ENCODE results near the gene RCVRN. TPM values are rescaled to one million over a fixed set of nuclear protein-coding genes. Genes with fewer than 3 reads are reported as not detected.

Gene RCVRN
- total RNA-seq, 2 experiments from 2014 or later, result not detected

DNA sequence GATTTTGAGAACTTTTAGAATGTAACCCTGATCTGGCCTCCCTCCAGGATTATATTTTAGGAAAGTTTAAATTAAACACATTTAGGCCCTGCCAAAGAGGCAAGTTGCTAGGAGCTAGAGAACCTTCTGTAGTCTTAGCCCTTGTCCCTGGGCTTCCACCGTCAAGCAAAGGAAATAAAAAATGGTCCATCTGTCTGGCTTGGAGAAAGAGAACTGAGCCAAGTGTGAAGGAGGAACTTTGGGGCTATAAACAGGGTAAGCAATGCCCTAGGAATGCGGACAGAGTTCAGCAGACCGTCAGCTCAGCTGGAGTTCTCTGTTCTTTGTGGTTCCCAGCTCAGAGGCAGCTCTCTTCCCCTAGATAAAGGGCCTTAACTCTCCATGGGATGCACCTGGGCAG lies 29.6 kb downstream of the RCVRN start:
- no peak overlapping the region for H3K4me3 Mint-ChIP-seq
- no peak for DNase-seq
- no peaks in the 10 kb centered on the region for H3K36me3 Mint-ChIP-seq
- POLR2A ChIA-PET, result no interaction called here
- H3K27me3 Mint-ChIP-seq, result peaks cover 2% of the 10 kb centered on the region
- H3K9me3 Mint-ChIP-seq, result no peaks in the 10 kb centered on the region
- no peak for ATAC-seq (ENCODE audit: low read depth)
- no peak overlapping the region for H3K27ac Mint-ChIP-seq
- no peaks in the 10 kb centered on the region for H3K4me1 Mint-ChIP-seq

DNA sequence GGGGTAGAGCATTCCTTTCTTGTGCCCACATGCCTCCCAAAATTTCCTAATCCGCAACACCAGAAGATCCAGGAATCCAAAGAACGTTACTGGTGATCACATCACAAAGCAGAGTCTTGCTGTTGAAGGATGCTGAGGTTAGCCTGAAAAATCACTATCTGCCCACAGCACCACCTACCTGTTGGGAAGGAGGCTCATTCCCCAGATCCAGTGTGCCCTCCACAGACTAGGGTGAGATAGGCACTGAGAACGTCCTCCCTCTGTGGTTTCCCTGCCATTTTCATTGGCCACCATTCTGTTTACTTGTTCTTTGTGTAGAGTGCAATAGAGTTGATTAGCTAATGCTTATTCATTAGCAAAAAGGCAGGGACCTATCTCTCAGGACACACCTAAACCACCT lies 30.3 kb downstream of the RCVRN start:
- no peaks in the 10 kb centered on the region for H3K4me1 Mint-ChIP-seq
- H3K27ac Mint-ChIP-seq, result no peak overlapping the region
- DNase-seq (no peak), ATAC-seq (ENCODE audit: low read depth) (no peak)
- no peaks in the 10 kb centered on the region for H3K9me3 Mint-ChIP-seq
- no peaks in the 10 kb centered on the region for H3K36me3 Mint-ChIP-seq
- H3K27me3 Mint-ChIP-seq, result peaks cover 2% of the 10 kb centered on the region
- POLR2A ChIA-PET, result no interaction called here
- H3K4me3 Mint-ChIP-seq, result no peak overlapping the region

DNA sequence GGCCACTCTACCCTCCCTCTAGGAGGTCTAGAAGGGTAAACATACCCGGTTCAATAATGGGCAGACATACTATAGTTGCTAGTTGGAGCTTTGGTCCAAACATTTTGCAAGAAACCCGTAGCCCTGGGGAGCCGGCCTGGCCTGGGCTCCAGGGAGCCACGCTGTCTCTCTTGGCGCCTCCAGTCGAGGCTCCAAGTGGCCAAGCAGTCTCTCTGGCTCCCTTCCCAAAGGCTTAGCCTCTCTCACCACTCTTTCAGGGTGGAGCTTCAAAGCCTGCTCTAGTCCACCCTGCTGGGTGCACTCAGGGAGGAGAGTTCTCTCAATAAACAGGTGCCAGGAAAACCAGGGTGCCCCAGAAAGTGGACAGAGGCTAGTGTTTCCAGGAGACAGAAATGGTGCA lies 32.2 kb downstream of the RCVRN start:
- H3K4me3 Mint-ChIP-seq, result no peak overlapping the region
- no peaks in the 10 kb centered on the region for H3K36me3 Mint-ChIP-seq
- H3K27me3 Mint-ChIP-seq, result peaks cover 4% of the 10 kb centered on the region
- DNase-seq, result no peak
- ATAC-seq (ENCODE audit: low read depth), result no peak
- no peaks in the 10 kb centered on the region for H3K4me1 Mint-ChIP-seq
- no peak overlapping the region for H3K27ac Mint-ChIP-seq
- POLR2A ChIA-PET, result no interaction called here
- H3K9me3 Mint-ChIP-seq, result no peaks in the 10 kb centered on the region

DNA sequence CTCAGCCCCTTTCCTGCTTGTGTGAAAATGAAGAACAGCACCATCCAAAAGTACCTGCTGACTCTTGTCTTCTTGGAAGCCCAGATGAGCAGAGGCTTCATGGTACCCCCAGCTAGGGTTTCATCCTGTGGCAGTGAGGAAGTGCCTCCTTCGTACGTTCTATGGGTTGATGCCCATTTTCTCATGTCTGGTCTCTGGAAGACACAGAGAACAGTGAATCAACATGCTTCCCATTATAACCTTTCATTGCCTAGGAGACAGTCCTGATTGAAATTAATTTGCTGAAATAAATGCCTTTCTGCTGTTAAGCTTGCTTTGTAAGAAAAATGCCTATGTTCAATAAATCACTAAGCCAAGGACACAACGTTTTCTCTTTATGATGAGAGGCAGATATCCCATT lies 36.5 kb downstream of the RCVRN start:
- H3K4me3 Mint-ChIP-seq, result no peak overlapping the region
- ATAC-seq (ENCODE audit: low read depth), result no peak
- peaks cover 3% of the 10 kb centered on the region for H3K9me3 Mint-ChIP-seq
- no peak for DNase-seq
- POLR2A ChIA-PET, result no interaction called here
- H3K27ac Mint-ChIP-seq, result no peak overlapping the region
- peaks cover 4% of the 10 kb centered on the region for H3K27me3 Mint-ChIP-seq
- no peaks in the 10 kb centered on the region for H3K36me3 Mint-ChIP-seq
- no peaks in the 10 kb centered on the region for H3K4me1 Mint-ChIP-seq

DNA sequence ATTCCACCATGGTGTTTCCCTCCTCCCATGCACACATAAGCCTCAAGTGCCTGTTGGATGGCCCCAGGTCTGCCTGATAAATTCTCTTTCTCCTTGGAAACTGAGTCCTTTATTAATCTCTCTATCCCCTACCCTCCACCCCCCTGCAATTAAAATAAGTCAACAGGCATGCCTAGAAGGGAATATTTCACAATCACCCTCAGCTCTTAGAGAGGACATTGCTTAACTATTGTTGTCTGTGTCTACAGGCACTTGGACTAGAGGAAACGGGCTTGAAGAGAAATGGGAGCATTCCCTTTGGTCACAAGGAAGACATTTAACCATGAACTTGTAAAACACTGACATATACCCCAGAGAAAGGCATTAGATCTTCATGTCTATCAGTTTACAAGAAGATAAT lies 39.5 kb downstream of the RCVRN start:
- peaks cover 5% of the 10 kb centered on the region for H3K9me3 Mint-ChIP-seq
- DNase-seq (no peak), ATAC-seq (ENCODE audit: low read depth) (no peak)
- H3K4me3 Mint-ChIP-seq, result no peak overlapping the region
- H3K27ac Mint-ChIP-seq, result no peak overlapping the region
- POLR2A ChIA-PET, result no interaction called here
- H3K27me3 Mint-ChIP-seq, result peaks cover 1% of the 10 kb centered on the region
- H3K4me1 Mint-ChIP-seq, result no peaks in the 10 kb centered on the region
- no peaks in the 10 kb centered on the region for H3K36me3 Mint-ChIP-seq

DNA sequence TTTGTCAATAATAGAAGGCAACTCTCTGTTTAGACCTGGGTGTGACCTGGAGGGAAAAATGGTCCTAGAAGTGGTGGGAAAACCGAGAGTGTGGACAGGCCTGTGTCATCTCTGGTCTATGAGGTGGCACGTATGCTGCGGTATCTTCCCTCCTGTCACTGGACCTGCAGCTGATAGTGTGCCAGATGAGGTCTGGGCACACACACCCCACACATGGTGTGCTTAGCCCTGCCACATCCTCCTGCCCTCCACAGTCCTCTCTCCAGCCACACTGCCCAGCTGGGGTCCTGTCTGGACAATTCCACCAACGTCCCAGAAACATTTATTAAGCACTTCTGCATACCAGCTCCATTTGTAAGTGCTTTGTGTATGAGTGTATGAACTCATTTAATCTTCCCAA lies 42.1 kb downstream of the RCVRN start:
- H3K4me1 Mint-ChIP-seq, result no peaks in the 10 kb centered on the region
- H3K36me3 Mint-ChIP-seq, result no peaks in the 10 kb centered on the region
- POLR2A ChIA-PET, result no interaction called here
- no peaks in the 10 kb centered on the region for H3K27me3 Mint-ChIP-seq
- no peak for DNase-seq
- H3K9me3 Mint-ChIP-seq, result peaks cover 7% of the 10 kb centered on the region
- ATAC-seq (ENCODE audit: low read depth), result no peak
- no peak overlapping the region for H3K27ac Mint-ChIP-seq
- no peak overlapping the region for H3K4me3 Mint-ChIP-seq

DNA sequence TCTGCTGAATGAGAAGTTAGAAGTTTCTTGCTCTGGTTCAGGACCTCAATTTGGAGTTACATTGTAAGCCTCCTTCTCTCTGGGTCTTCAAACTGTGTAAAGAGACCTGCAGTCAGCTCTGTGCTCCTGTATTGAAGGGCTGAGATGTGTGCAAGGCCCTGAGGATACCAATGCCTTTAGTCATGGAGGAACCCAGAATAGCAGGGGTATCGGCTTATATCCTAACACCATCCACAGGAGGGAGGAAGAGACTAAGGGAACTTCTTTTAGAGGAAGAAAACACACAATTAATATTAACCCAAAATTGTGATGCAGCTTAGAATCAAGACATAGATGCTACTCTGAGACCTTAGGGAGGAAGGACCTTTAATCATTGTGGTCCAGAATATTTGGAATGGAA lies 42.9 kb downstream of the RCVRN start:
- DNase-seq, result no peak
- no peaks in the 10 kb centered on the region for H3K27me3 Mint-ChIP-seq
- POLR2A ChIA-PET, result no interaction called here
- no peak overlapping the region for H3K27ac Mint-ChIP-seq
- no peaks in the 10 kb centered on the region for H3K4me1 Mint-ChIP-seq
- H3K9me3 Mint-ChIP-seq, result peaks cover 7% of the 10 kb centered on the region
- H3K4me3 Mint-ChIP-seq, result no peak overlapping the region
- no peak for ATAC-seq (ENCODE audit: low read depth)
- no peaks in the 10 kb centered on the region for H3K36me3 Mint-ChIP-seq

DNA sequence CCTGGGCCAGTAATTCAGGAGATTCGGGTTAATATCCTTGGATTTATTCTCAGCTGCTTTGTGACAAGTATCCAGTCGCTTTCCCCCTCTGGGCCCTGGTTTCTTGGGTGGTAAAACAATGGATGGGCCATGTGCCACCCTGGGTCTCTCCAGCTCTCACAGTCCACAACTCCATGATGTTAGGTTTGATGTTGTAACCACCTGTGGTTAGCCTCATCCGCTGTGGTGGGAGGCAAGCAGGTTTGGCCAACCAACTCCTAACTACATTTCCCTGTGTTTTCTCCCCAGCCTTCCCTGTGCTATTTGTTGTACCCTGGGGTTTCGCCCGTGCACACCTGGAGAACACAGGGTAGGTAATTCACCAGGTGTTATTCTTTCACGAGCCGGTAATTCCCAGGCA lies 44.2 kb downstream of the RCVRN start:
- Mint-ChIP-seq H3K4me1 (no peaks in the 10 kb centered on the region), H3K9me3 (peaks cover 7% of the 10 kb centered on the region), H3K36me3 (no peaks in the 10 kb centered on the region), H3K27me3 (no peaks in the 10 kb centered on the region), H3K4me3 (no peak overlapping the region), H3K27ac (no peak overlapping the region)
- DNase-seq (no peak), ATAC-seq (ENCODE audit: low read depth) (no peak)
- POLR2A ChIA-PET, result no interaction called here

DNA sequence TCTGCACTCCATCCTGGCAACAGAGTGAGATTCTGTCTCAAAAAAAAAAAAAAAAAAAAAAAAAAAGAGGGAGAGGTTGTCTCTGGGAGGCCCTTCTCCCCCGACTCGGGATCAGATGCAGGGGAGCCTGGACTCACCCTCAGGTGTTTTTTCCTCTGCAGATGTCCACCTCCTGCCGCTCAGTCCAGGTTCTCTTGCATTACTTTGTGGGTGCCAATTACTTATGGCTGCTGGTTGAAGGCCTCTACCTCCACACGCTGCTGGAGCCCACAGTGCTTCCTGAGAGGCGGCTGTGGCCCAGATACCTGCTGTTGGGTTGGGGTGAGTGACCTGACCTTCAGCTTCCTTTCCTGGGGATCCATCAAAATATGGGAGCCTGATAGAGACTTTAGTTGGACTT lies 45.3 kb downstream of the RCVRN start:
- no peak overlapping the region for H3K4me3 Mint-ChIP-seq
- H3K27ac Mint-ChIP-seq, result no peak overlapping the region
- POLR2A ChIA-PET, result no interaction called here
- no peaks in the 10 kb centered on the region for H3K27me3 Mint-ChIP-seq
- DNase-seq (no peak), ATAC-seq (ENCODE audit: low read depth) (no peak)
- H3K36me3 Mint-ChIP-seq, result no peaks in the 10 kb centered on the region
- H3K9me3 Mint-ChIP-seq, result peaks cover 4% of the 10 kb centered on the region
- no peaks in the 10 kb centered on the region for H3K4me1 Mint-ChIP-seq

DNA sequence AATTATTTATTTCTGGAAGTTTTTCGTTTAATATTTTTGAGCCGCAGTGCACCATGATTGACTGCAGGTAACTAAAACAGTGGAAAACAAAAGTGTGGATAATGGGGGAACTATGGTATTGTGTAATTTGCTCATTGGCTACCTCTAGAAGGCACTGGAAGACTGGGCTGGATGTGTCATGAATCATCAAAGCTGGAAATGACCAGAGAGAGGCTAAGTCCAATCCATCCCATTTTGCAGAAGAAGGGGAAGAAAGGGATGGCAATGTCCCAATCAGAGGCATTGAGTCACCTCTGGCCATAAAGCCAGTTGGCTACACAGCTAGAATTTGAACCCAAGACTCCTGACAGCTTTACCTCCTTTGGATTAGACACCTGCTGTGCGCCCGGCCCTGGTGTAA lies 50.0 kb downstream of the RCVRN start:
- H3K4me1 Mint-ChIP-seq, result no peaks in the 10 kb centered on the region
- ATAC-seq (ENCODE audit: low read depth) (no peak), DNase-seq (no peak)
- no peak overlapping the region for H3K4me3 Mint-ChIP-seq
- POLR2A ChIA-PET, result no interaction called here
- no peaks in the 10 kb centered on the region for H3K36me3 Mint-ChIP-seq
- no peaks in the 10 kb centered on the region for H3K9me3 Mint-ChIP-seq
- H3K27me3 Mint-ChIP-seq, result peaks cover 3% of the 10 kb centered on the region
- no peak overlapping the region for H3K27ac Mint-ChIP-seq

DNA sequence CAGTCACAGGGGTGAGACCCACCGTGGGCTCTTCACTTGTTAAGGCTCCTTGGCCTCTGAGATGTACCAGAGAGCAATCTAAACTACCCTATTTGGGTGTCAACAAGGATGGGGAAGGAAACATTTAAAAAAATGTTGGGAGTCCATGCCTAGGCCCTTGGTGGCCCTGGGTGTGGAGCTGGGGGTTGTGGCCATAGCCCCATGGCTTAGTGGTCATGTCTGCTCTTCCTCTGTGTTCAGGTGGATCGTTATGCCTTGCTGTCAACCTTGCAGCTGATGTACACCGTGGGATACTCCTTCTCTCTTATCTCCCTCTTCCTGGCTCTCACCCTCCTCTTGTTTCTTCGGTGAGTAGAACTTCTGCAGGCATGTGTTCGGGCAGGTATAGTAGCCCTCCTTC lies 50.8 kb downstream of the RCVRN start:
- no peaks in the 10 kb centered on the region for H3K4me1 Mint-ChIP-seq
- no peak for DNase-seq
- ATAC-seq (ENCODE audit: low read depth), result no peak
- H3K9me3 Mint-ChIP-seq, result no peaks in the 10 kb centered on the region
- POLR2A ChIA-PET, result interaction anchor here (0.6 kb wide), 1 partner anchor 55 kb away, joined by 3 read pairs; no protein-coding TSS in a partner anchor
- no peaks in the 10 kb centered on the region for H3K36me3 Mint-ChIP-seq
- peaks cover 3% of the 10 kb centered on the region for H3K27me3 Mint-ChIP-seq
- H3K4me3 Mint-ChIP-seq, result no peak overlapping the region
- H3K27ac Mint-ChIP-seq, result no peak overlapping the region

DNA sequence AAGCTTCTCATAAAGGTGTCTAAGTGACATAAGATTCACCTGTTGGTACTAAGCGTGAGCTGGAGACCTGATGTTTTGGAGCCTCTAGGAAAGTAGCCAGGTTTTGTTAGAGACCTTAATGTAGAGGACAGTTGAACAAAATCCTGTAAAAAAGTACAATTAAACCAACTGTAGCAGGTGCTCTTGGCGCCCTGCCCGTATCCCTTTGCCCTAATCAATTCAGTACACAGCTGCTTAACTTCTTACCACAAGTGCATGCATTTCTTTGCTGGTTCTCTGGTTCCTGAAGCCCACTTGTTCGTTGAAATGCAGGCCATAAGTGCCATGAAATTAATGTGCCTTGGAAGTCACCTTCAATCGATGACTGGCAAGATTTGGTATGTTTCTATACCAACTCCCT lies 54.9 kb downstream of the RCVRN start:
- Mint-ChIP-seq H3K4me3 (no peak overlapping the region), H3K27ac (no peak overlapping the region), H3K27me3 (peaks cover 3% of the 10 kb centered on the region), H3K36me3 (no peaks in the 10 kb centered on the region), H3K4me1 (no peaks in the 10 kb centered on the region), H3K9me3 (no peaks in the 10 kb centered on the region)
- POLR2A ChIA-PET, result no interaction called here
- DNase-seq (no peak), ATAC-seq (ENCODE audit: low read depth) (no peak)

Other genes starting within 250 kb of the RCVRN start
- gene DHRS7C, start 113.7 kb downstream of the RCVRN start, total RNA-seq, result not detected
- not detected for gene GSG1L2, start 83.2 kb downstream of the RCVRN start, total RNA-seq
- gene GLP2R, start 79.3 kb downstream of the RCVRN start, total RNA-seq, result not detected

Data from activated naive CD8-positive, alpha-beta T cell treated with anti-CD3 and anti-CD28 coated beads, Interleukin-2, amount 10 ng/mL, durations not matched to agents 7 days and 5 days (primary cell).